Stimulated activated CD8-positive, alpha-beta memory T cell treated with anti-CD3 and anti-CD28 coated beads, Interleukin-15, amount 100 ng/mL, for 48 hours (primary cell): ENCODE data around the gene MAP3K21.

Experiments
- DNase-seq, 2 donors: peaks; one replicate each; pipeline ENCODE4 v3.0.0-alpha.2; 2020; ENCODE audit warnings: low read depth in 2 of 2

MAP3K21 gene

GRCh38 chr1:233327651-233328141 is at the start of gene MAP3K21:
Gene MAP3K21 (plus strand): TSS chr1:233327724. CDS start chr1:233328029, 305 bp downstream.
- no peak for DNase-seq

- no peak for DNase-seq
Observed at GRCh38 chr1:233278631-233279030, 48.9 kb upstream of the MAP3K21 start.

- DNase-seq: no peak
Observed at GRCh38 chr1:233279971-233280370, 47.6 kb upstream of the MAP3K21 start.

- peak in 1 of 2 donors; percentile 6 for DNase-seq
Observed at GRCh38 chr1:233281711-233282581, 45.6 kb upstream of the MAP3K21 start.

DNA sequence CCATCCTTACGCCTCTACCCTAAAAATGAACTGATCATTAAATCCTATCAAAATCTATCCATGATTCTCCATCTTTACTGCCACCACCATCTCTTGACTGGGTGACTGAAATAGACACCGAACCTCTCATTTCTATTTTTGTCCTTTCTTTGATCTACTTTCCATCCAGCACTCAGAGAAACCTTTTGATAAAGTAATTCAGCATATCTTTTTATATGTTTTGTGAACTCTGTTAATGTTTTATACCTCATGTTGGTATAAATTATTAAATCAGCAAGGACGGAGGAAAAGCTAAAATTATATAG is 45.0 kb upstream of the MAP3K21 start:
- no peak for DNase-seq

GRCh38 chr1:233289676-233290075 is 37.8 kb upstream of the MAP3K21 start:
- no peak for DNase-seq

DNA sequence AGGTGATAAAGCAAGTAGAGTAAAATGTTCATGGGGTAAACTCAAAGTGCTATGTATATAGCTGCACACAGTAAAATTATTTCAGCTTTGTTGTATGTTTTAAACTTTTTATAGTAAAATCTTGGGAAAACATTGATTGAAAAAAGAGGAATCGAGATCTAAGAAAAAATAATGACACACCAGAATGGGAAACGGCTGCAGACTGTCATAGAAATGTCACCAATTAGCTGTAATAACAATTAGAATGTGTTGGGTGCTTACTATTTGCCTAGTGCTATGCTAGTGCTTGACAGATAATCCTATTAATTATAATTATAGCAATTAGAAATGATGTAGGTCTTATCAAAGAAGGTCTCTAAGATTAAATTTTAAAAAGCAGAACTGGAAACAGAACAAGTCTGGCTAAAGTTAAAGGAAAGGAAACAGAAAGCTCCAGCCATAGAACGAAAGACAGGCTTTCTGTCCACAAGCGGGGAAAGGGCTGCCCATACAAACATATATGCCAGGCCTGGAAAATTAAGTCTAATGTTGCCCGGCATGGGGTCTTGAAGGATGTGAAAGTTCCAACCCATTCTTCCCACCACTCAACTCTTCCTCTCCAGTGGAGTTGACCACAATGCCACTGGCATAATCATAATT is 37.0 kb upstream of the MAP3K21 start:
- DNase-seq: no peak

DNA sequence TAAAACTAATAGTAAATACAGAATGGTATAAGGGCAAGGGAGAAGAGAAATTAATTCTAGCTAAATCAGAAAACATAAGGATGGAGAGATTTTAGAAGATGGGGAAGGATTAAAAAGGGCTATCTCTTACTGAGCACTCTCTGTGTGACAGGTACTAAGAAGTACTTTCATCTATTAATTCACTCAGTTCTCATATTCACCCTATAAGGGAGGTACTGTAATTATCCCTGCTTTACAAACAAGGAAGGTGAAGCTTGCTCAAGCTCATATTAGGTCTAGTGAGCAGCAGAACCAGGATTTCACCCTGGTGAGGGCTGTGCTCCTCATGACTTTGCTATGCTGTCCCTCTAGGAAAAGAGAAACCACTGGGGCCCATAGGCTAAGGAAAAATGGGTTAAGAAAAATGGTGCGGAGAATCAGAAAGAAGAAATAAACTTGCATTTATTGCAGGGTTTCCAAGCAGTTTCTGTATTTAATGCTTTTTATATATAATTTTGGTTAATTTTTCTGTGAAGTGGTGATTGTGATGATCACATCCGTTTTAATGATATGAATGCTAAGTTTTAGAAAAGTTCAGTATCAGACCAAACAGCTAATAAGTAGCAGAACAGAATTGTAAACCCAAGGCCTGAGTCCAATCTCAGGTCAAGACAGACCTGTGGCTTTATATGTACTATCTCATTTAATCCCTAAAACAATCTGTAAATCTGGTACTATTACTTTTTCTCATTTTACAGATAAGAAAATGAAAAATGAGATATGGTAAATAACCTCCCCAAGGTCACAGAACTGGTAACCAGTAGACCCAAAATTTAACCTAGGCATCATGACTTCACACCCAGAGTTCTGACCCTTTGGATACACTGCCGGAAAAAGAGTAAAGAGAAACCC is 33.7 kb upstream of the MAP3K21 start:
- no peak for DNase-seq

- DNase-seq: peak in 1 of 2 donors; percentile 28
Observed at GRCh38 chr1:233294913-233295236, 32.6 kb upstream of the MAP3K21 start.

DNA sequence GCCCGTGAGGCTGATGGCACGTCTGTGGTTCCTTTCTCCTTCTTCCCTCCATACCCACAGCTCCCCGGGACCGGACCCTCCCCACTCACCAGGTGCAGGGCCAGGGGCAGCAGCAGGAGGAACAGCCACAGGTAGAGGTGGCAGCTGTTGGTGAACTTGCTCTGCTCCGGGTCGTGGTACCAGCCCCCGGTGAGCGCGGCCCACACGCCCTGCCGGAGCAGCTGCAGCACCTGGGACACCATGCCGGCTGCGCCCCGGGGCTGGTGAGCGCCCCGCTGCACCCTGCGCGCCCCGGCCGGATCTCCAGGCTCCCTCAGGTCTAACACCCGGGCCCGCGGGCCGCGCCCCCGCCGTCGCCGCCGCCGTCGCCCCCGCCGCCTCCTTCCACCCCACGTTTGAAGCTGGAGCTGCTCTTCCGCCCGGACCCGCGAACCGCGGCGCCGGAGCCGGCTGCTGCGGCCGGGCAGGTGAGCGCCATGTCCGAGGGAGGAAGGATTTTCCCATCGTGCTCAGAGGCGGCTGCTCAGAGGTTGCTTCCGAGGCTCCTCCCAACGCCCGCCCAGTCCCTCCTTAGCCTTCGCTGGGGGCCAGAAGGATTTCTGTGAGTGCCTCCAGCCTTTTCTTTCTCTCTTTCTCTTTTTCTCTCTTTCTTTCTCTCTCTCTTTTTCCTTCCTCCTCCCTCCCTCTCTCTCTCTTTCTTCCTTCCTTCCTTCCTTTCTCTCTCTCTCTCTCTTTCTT is 32.1 kb upstream of the MAP3K21 start, which contains the start of gene PCNX2:
TSS of gene PCNX2 (minus strand) at position 489 of the 738 bp plus-strand sequence. CDS start at position 242, 247 bp downstream.
- peak; percentile 54 to 68 for DNase-seq

- DNase-seq: no peak
Observed at GRCh38 chr1:233295975-233296322, 31.6 kb upstream of the MAP3K21 start.

DNA sequence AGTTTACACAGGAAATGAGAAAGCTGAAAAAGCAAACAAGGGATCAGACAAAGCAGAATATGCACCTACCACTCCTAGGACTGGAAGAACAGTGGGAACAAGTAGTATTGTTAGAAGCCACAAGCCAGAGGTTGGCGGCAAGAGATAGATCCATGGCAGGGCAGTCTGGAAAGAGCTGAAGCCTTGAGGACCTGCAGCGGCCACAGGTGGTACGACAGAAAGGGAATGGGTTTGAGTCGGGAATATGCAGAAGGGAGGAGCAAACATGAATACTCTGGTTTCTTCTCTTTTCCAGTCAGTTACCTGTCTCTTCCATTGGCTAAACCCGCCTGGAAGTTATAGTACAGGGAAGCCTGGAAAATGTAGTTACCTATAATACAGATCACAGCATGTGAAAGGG is 28.1 kb upstream of the MAP3K21 start:
- no peak for DNase-seq

GRCh38 chr1:233300326-233300725 is 27.2 kb upstream of the MAP3K21 start:
- DNase-seq: no peak

- no peak for DNase-seq
Observed at GRCh38 chr1:233304489-233305102, 22.9 kb upstream of the MAP3K21 start.

DNA sequence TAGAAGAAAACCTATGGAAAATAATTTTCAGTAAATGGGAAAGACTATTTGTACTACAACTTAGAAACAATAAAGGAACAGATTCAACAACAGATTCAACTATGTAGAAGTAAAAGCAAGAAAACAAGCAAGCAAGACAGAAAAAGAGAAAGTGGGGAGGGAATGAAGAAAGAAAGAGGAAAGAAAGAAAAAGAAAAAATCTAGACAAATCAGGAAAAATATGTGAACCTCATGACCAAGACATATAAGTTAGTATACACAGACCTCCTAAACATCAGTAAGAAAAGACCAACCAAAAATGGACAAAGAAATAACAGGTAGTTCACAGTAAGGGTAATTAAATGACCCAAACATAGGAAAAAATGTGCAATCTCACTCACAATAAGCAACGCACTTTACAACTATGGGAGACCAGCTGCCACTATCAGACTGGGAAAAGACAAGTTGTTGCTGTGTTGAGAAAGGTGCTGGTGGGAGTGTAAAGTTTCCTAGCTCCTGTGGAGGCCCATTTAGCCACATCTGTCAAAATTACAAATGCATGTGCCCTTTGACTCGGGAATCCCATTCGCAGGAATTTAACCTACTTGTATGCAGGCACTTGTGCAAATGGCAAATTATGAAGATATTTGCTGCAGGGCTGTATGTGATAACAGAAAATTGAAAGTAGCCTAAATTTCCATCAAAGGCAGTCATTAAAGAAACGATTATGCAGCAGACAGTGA is 13.9 kb upstream of the MAP3K21 start:
- no peak for DNase-seq

GRCh38 chr1:233315718-233316301 is 11.7 kb upstream of the MAP3K21 start:
- no peak for DNase-seq

DNA sequence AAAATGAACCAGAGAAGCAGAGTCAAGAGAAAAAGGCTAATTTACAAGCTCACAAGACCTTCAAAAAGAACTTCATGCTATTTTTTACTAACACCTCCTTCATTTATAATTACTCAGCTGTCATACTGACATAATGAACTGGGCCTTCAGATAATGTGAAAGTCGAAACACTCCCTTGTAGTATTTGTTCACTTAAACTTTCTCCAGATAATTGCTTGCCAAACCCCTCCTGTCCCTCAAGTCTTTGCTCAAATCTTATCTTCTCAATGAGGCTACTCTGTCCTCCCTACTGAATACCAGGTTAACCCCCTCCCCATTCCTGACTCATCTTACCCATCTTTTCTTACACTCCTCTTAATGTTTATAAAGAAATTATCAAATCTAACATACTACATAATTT is 11.1 kb upstream of the MAP3K21 start:
- DNase-seq: no peak

DNA sequence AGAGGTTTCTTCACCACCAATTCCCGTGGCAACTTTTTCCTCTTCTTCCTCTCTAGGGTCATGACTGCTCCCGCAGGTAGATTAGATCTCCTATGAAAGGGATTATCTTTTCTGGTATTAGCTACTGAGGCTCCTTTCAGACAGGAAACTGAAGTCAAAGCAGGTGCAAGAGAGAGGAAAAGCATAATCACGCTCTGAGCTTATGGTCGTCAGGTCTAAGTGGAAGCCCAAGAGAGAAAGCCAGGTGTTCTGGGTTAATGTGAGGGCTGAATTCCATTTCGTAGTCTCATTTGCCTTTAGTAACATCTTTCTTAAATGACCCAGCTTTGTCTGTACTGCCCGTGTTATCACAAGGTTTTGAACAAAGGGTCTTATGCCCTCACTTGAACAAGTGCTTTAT is 8.3 kb upstream of the MAP3K21 start:
- no peak for DNase-seq

DNA sequence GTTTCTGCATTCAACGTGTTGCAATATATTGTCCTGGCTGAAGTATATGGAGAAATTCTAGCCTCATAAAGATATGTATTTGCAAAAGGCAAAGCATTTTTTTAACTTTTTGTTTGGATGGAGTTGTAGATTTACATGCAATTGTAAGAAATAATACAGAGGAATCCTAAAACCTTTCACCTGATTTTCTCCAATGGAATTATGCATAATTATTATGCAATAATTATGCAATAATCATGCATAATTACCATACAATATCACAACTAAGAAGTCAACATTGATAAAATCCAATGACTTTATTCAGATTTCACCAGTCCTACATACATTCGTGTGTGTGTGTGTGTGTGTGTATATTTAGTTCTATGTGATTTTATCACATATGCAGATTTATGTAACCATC is 7.5 kb upstream of the MAP3K21 start:
- DNase-seq: no peak

GRCh38 chr1:233323718-233324117 is 3.8 kb upstream of the MAP3K21 start:
- no peak for DNase-seq
